ENCODE results near the gene SYNCRIP. TPM values are rescaled to one million over a fixed set of nuclear protein-coding genes. Genes with fewer than 3 reads are reported as not detected.

SYNCRIP gene
- total and polyA plus RNA-seq, 2 experiments from 2014 or later: 62.1 to 78.1 TPM

DNA sequence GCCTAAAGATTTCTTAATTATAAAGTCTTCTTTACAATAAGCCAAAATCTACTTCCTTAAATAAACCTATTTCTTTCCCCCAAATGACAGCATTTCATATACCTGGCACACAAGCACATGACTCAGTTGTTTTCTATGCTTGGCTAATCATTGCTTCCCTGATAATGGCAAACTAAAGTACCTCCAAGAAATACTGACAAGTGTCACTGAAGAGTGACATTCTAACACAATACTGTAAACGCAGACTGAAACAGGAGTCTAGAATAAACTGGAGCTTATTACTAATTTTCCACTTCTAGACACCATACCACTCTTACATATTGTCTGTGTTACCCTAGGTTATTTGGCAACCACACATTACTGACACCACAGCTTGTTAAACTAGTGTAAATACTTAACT is 14.3 kb downstream of the SYNCRIP start:
- no peak for DNase-seq (ENCODE audit: low spot score)
- Histone ChIP-seq H3K27me3 (no peaks in the 10 kb centered on the region), H4K20me1 (ENCODE audit: insufficient read depth, poor library complexity, severe bottlenecking) (peaks cover 90% of the 10 kb centered on the region), H3K9me3 (ENCODE audit: low read depth) (no peaks in the 10 kb centered on the region), H3K9me2 (replicated peaks; ENCODE audit: insufficient read depth) (no peaks in the 10 kb centered on the region), H3K36me3 (replicated peaks; ENCODE audit: insufficient read depth, low read depth) (peaks cover 12% of the 10 kb centered on the region), H3K79me2 (peaks cover 99% of the 10 kb centered on the region), H3K27ac (no peak overlapping the region), H3K4me3 (no peak overlapping the region), H2AFZ (no peak overlapping the region), H3K4me1 (ENCODE audit: insufficient read depth) (no peaks in the 10 kb centered on the region), H3K4me2 (no peak overlapping the region)
- WGBS (ENCODE audit: low lambda C conversion rate, missing lambda C conversion rate): 100% methylated on average over 1 of the region's 1 CpG
- TF ChIP-seq EZH2phosphoT487 (IDR thresholded peaks at IDR 0.05; ENCODE audit: low read depth, severe bottlenecking, unreplicated experiment) (no peak), EZH2 (IDR thresholded peaks at IDR 0.05; ENCODE audit: borderline replicate concordance) (no peak)
- TF ChIP-seq, protein P1, sequence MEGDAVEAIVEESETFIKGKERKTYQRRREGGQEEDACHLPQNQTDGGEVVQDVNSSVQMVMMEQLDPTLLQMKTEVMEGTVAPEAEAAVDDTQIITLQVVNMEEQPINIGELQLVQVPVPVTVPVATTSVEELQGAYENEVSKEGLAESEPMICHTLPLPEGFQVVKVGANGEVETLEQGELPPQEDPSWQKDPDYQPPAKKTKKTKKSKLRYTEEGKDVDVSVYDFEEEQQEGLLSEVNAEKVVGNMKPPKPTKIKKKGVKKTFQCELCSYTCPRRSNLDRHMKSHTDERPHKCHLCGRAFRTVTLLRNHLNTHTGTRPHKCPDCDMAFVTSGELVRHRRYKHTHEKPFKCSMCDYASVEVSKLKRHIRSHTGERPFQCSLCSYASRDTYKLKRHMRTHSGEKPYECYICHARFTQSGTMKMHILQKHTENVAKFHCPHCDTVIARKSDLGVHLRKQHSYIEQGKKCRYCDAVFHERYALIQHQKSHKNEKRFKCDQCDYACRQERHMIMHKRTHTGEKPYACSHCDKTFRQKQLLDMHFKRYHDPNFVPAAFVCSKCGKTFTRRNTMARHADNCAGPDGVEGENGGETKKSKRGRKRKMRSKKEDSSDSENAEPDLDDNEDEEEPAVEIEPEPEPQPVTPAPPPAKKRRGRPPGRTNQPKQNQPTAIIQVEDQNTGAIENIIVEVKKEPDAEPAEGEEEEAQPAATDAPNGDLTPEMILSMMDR (IDR thresholded peaks at IDR 0.05; ENCODE audit: poor library complexity): no peak

DNA sequence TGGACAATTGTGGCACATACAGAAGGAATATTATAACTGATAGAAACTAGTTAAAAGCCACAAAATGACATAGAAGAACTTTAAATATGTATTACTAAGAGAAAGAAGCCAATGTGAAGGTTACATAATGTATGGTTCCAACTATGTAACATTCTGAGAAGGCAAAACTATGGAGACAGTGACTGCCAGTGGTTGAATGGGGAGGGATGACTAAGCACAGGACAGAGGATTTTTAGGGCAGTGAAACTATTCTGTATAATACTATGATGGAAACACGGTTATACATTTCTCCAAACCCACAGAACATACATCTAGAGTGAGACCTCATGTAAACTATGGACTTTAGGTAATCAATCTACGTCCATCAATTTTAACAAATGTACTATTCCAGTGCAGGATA is 22.4 kb downstream of the SYNCRIP start:
- no peaks in the 10 kb centered on the region for H3K27me3 ChIP-seq
- H3K4me3 ChIP-seq: no peak overlapping the region
- H3K9me2 ChIP-seq (replicated peaks; ENCODE audit: insufficient read depth): no peaks in the 10 kb centered on the region
- H3K4me2 ChIP-seq: no peak overlapping the region
- H3K79me2 ChIP-seq: peaks cover 88% of the 10 kb centered on the region
- TF ChIP-seq EZH2 (IDR thresholded peaks at IDR 0.05; ENCODE audit: borderline replicate concordance) (no peak), EZH2phosphoT487 (IDR thresholded peaks at IDR 0.05; ENCODE audit: low read depth, severe bottlenecking, unreplicated experiment) (no peak)
- TF ChIP-seq, protein P1 (IDR thresholded peaks at IDR 0.05; ENCODE audit: poor library complexity): no peak
- no peak overlapping the region for H3K27ac ChIP-seq
- peaks cover 4% of the 10 kb centered on the region for H3K36me3 ChIP-seq (replicated peaks; ENCODE audit: insufficient read depth, low read depth)
- H4K20me1 ChIP-seq (ENCODE audit: insufficient read depth, poor library complexity, severe bottlenecking): peaks cover 37% of the 10 kb centered on the region
- no peaks in the 10 kb centered on the region for H3K9me3 ChIP-seq (ENCODE audit: low read depth)
- DNase-seq (ENCODE audit: low spot score): no peak
- H3K4me1 ChIP-seq (ENCODE audit: insufficient read depth): no peaks in the 10 kb centered on the region
- 98% methylated on average over 2 of the region's 2 CpGs for WGBS (ENCODE audit: low lambda C conversion rate, missing lambda C conversion rate)
- H2AFZ ChIP-seq: no peak overlapping the region

DNA sequence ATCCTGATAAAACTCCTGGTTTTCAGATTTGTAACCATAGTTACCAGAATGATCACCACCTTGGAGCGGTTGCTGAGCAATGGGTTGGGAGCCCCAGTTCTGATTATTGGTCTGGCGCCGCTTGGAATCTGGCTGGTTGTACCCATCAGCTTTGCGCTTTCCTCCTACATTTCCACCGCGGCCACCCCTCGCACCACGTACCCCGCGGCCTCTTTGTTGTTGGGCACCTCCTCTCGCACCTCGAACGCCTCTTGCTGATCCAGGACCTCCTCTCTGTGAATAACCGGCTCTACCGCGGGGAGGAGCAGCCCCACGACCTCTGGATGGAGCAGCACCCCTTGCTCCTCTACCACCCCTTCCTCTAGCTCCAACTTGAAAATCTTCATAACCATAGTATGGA is 27.9 kb downstream of the SYNCRIP start:
- Histone ChIP-seq H3K36me3 (replicated peaks; ENCODE audit: insufficient read depth, low read depth) (no peaks in the 10 kb centered on the region), H3K79me2 (peaks cover 69% of the 10 kb centered on the region)

More for the DNA sequence above, 27.9 kb downstream of the SYNCRIP start:
- Histone ChIP-seq H2AFZ (no peak overlapping the region), H3K27ac (no peak overlapping the region), H3K9me2 (replicated peaks; ENCODE audit: insufficient read depth) (no peaks in the 10 kb centered on the region), H3K9me3 (ENCODE audit: low read depth) (no peaks in the 10 kb centered on the region), H3K4me3 (no peak overlapping the region), H3K4me2 (no peak overlapping the region), H3K27me3 (no peaks in the 10 kb centered on the region), H4K20me1 (ENCODE audit: insufficient read depth, poor library complexity, severe bottlenecking) (peaks cover 22% of the 10 kb centered on the region), H3K4me1 (ENCODE audit: insufficient read depth) (peaks cover 9% of the 10 kb centered on the region)
- WGBS (ENCODE audit: low lambda C conversion rate, missing lambda C conversion rate): 98% methylated on average over 17 of the region's 17 CpGs
- TF ChIP-seq, protein P1 (IDR thresholded peaks at IDR 0.05; ENCODE audit: poor library complexity): no peak
- no peak for TF ChIP-seq EZH2 (IDR thresholded peaks at IDR 0.05; ENCODE audit: borderline replicate concordance)
- TF ChIP-seq EZH2phosphoT487 (IDR thresholded peaks at IDR 0.05; ENCODE audit: low read depth, severe bottlenecking, unreplicated experiment): no peak
- no peak for DNase-seq (ENCODE audit: low spot score)
